Smooth muscle cell (in vitro differentiated cells): ENCODE data around the gene HID1. TPM values are rescaled to one million over a fixed set of nuclear protein-coding genes. Genes with fewer than 3 reads are reported as not detected.

Experiments used
- DNase-seq: peaks from one replicate; lab custom pipeline; 2025; ENCODE audit not compliant: unreplicated experiment; lab: John Stamatoyannopoulos, UW
- H2AFZ ChIP-seq: fragments of 200-600 bp; sonication (generic); 2 replicates; pipeline ENCODE4 v1.6.0; 2016; ENCODE audit warnings: antibody characterized with exemption, low read depth, mild to moderate bottlenecking
- H3F3A ChIP-seq: fragments of 200-600 bp; sonication (generic); 2 replicates; pipeline ENCODE4 v1.6.0; 2017; ENCODE audit warnings: antibody characterized with exemption, low read depth
- H3K27ac ChIP-seq: fragments of 200-600 bp; sonication (generic); 2 replicates; pipeline ENCODE4 v1.5.1; 2016; ENCODE audit warnings: low read depth, mild to moderate bottlenecking
- H3K27me3 ChIP-seq: fragments of 200-600 bp; sonication (generic); 2 replicates; pipeline ENCODE4 v1.6.1; 2016; ENCODE audit warnings: low read depth, mild to moderate bottlenecking
- H3K36me3 ChIP-seq: fragments of 200-600 bp; sonication (generic); 2 replicates; pipeline ENCODE4 v1.5.1; 2016; ENCODE audit warnings: low read depth
- H3K4me1 ChIP-seq: fragments of 200-600 bp; sonication (generic); 2 replicates; pipeline ENCODE4 v1.5.1; 2016; ENCODE audit warnings: low read depth
- H3K4me2 ChIP-seq: fragments of 200-600 bp; sonication (generic); 2 replicates; pipeline ENCODE4 v1.6.0; 2016; ENCODE audit warnings: mild to moderate bottlenecking
- H3K4me3 ChIP-seq: fragments of 200-600 bp; sonication (generic); 2 replicates; pipeline ENCODE4 v1.5.1; 2016; ENCODE audit warnings: mild to moderate bottlenecking
- H3K79me2 ChIP-seq: fragments of 200-600 bp; sonication (generic); 2 replicates; pipeline ENCODE4 v1.6.0; 2016; ENCODE audit warnings: low read depth, mild to moderate bottlenecking
- H3K9ac ChIP-seq: fragments of 200-600 bp; sonication (generic); 2 replicates; pipeline ENCODE4 v1.6.0; 2016; ENCODE audit warnings: low read depth
- H3K9me3 ChIP-seq: fragments of 200-600 bp; sonication (generic); replicated peaks from 2 replicates; pipeline ENCODE4 v1.5.1; 2016; ENCODE audit warnings: low read depth
- H4K20me1 ChIP-seq: fragments of 200-600 bp; sonication (generic); 2 replicates; pipeline ENCODE4 v1.6.0; 2016; ENCODE audit warnings: low read depth
- WGBS: methylation state at CpG from one replicate; pipeline ENCODE4 v1.1.7; 2016; ENCODE audit warnings: low lambda C conversion rate; 5-methylcytosine and 5-hydroxymethylcytosine counted together
- polyA plus RNA-seq: library from polyadenylated mRNA; unstranded; fragments of >200 nt; fragmentation: Nextera tagmentation; extraction: Ambion mirVana; gene quantifications from 2 replicates; pipeline ENCODE4 v1.2.1, GENCODE V29; 2016
- total RNA-seq: library from RNA; depleted of rRNA; stranded (reverse); fragments of >200 nt; gene quantifications from 2 replicates; pipeline ENCODE4 v1.2.3, GENCODE V29; 2014
- TF ChIP-seq, protein P1 (sequence below): fragments of 200-600 bp; sonication (generic); IDR thresholded peaks from 2 replicates; pipeline ENCODE4 v1.5.1; 2017; ENCODE audit warnings: borderline replicate concordance, mild to moderate bottlenecking, antibody characterized with exemption; ENCODE audit not compliant: insufficient read depth, poor library complexity, severe bottlenecking

Gene HID1
- total and polyA plus RNA-seq, 2 experiments from 2014 or later: 3.3 to 8.8 TPM

DNA sequence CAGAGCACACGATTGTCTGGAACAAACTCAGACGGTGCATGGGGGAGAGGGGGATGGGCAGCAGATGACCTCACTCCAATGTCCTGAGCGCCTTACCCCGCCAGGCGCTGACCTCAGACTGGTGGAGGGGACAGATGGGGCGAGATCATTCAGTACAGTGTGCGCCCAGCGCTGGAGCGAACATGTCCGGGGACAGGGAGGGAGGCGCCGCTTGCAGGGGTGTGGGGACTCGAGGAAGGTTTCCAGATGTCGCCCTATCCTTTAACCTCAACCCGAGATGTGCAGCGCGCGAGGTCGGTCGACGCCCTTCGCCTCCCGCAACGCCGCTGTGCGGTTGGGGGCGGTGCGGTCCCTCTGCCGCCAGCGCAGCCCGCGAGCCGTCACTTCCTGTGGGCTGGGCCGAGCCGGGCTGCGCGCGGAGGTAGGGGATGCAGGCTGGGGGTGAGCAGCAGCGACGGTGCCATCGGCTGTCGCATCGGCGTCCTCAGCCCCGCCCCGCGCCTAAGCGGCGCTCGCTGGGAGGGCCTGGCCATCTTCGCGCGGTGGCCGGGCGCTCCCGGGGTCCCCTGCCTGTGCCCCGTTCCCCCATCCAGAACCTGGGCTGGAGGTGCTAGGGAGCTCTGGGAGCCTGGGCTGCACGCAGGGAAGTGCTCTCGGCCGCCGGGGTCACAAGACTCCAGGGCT, 9.6 kb upstream of the HID1 start:
- Histone ChIP-seq H4K20me1 (no peaks in the 10 kb centered on the region), H2AFZ (peak overlapping the region; percentile 72), H3K4me1 (peaks cover 11% of the 10 kb centered on the region), H3K4me3 (peak overlapping the region; percentile 63), H3K27me3 (no peaks in the 10 kb centered on the region), H3K9ac (peak overlapping the region; percentile 77), H3K4me2 (peak overlapping the region; percentile 89), H3K9me3 (no peaks in the 10 kb centered on the region), H3K79me2 (no peaks in the 10 kb centered on the region), H3F3A (peaks cover 18% of the 10 kb centered on the region), H3K36me3 (no peaks in the 10 kb centered on the region), H3K27ac (peak overlapping the region; percentile 77)
- TF ChIP-seq, protein P1, sequence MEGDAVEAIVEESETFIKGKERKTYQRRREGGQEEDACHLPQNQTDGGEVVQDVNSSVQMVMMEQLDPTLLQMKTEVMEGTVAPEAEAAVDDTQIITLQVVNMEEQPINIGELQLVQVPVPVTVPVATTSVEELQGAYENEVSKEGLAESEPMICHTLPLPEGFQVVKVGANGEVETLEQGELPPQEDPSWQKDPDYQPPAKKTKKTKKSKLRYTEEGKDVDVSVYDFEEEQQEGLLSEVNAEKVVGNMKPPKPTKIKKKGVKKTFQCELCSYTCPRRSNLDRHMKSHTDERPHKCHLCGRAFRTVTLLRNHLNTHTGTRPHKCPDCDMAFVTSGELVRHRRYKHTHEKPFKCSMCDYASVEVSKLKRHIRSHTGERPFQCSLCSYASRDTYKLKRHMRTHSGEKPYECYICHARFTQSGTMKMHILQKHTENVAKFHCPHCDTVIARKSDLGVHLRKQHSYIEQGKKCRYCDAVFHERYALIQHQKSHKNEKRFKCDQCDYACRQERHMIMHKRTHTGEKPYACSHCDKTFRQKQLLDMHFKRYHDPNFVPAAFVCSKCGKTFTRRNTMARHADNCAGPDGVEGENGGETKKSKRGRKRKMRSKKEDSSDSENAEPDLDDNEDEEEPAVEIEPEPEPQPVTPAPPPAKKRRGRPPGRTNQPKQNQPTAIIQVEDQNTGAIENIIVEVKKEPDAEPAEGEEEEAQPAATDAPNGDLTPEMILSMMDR: no peak
- WGBS: under 1% methylated on average over 58 of the region's 61 CpGs
- DNase-seq: peak; percentile 42

DNA sequence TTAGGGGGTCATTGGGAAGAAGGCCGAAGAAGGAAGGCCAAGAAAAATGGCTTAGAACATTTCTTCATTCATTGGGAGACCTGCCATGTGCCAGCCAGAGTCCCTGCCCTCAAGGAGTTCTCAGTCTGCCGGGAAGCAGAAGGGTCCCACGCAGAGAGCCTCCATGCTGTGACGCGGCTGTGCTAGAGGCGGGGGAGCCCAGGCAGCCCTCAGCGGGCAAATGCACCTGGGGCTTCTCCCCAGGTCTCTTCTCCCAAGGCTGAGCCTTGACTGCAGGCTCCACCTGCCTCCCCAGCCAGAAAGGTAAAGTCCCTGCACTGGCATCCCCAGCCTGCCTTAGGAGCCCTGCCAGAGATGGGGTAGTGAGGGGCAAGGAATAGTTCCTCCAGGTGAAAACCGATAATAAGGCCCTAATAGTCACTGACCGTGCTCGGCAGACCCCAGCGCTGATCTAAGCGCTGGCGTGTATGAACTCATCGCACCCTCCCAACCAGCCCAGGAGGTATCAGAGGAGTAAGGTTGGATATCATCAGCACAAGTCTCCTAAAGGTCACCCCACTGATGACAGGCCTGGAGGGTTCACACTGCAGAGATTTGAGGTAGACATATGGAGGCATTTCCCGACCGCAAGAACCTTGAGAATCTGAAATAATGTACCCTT, 8.9 kb upstream of the HID1 start:
- H3K9ac ChIP-seq: peak overlapping the region; percentile 77
- H3K4me3 ChIP-seq: peak overlapping the region; percentile 63
- H3K27ac ChIP-seq: peak overlapping the region; percentile 77
- H3K79me2 ChIP-seq: no peaks in the 10 kb centered on the region
- no peaks in the 10 kb centered on the region for H3K9me3 ChIP-seq
- peak overlapping the region; percentile 72 for H2AFZ ChIP-seq
- no peaks in the 10 kb centered on the region for H4K20me1 ChIP-seq
- H3K4me2 ChIP-seq: peak overlapping the region; percentile 89
- TF ChIP-seq, protein P1: no peak
- WGBS: 73% methylated on average over 15 of the region's 16 CpGs
- H3F3A ChIP-seq: peaks cover 11% of the 10 kb centered on the region
- DNase-seq: no peak
- no peaks in the 10 kb centered on the region for H3K36me3 ChIP-seq
- H3K27me3 ChIP-seq: no peaks in the 10 kb centered on the region
- H3K4me1 ChIP-seq: peaks cover 11% of the 10 kb centered on the region

DNA sequence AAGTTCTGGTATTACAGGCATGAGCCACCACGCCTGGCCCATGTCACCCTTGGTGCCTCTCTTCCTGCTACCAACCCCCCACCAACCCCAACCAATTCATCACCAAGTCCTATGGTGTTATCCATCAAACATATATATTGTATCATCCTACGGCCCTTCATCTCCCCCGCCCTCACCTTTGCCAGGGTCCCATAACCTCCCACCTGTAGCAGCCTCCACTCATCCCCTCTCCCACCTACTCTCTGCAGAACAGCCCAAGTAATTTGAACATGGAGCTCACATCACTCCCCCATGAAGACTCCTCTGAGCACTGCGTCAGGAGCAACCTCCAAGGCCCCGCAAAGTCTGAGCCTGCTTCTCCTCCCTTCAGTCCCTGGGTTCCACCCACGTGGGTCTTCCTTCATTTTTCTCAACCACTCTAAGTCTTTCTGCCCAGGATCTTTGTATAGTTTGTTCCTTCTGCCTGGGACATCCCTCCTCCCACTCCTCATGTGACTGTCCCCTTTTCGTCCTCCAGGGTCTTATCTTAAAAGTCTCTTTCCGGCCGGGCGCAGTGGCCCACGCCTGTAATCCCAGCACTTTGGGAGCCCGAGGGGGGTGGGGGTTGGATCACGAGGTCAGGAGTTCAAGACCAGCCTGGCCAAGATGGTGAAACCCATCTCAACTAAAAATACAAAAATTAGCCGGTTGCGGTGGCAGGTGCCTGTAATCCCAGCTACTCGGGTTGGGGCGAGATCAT, 7.0 kb upstream of the HID1 start:
- Histone ChIP-seq H3K79me2 (no peaks in the 10 kb centered on the region), H3K27me3 (peaks cover 9% of the 10 kb centered on the region), H3K9me3 (no peaks in the 10 kb centered on the region), H2AFZ (no peak overlapping the region), H3K9ac (no peak overlapping the region), H3K36me3 (no peaks in the 10 kb centered on the region), H3K27ac (no peak overlapping the region), H3K4me2 (no peak overlapping the region), H3K4me3 (no peak overlapping the region), H3F3A (peaks cover 3% of the 10 kb centered on the region), H4K20me1 (no peaks in the 10 kb centered on the region), H3K4me1 (peaks cover 11% of the 10 kb centered on the region)
- DNase-seq: no peak
- WGBS: 79% methylated on average over 17 of the region's 17 CpGs
- TF ChIP-seq, protein P1: no peak
